Right lobe of liver (tissue), 4 donors: ENCODE results near the gene FGF22.

Experiments used
- POLR2A ChIP-seq: fragments of 450-650 bp; IDR thresholded peaks from one replicate; pipeline ENCODE4 v1.6.1; 2017; ENCODE audit warnings: antibody characterized with exemption, mild to moderate bottlenecking
- TF ChIP-seq, protein P1 (sequence below), 4 donors: fragments of 200-600 bp in 3 of 4; fragments of 450-650 bp in 1 of 4; IDR thresholded peaks; one replicate each; pipeline versions ENCODE4 v1.5.1 to v1.8.0; 2016 to 2022; ENCODE audit warnings: antibody characterized with exemption in 4 of 4, mild to moderate bottlenecking in 2 of 4
- donor health status: DM: no; HTN: no; CAD: no.
- donor health status: DM: no; HTN: no; CAD: no.
- donor health status: DM: no; HTN: yes; CAD: no.

DNA sequence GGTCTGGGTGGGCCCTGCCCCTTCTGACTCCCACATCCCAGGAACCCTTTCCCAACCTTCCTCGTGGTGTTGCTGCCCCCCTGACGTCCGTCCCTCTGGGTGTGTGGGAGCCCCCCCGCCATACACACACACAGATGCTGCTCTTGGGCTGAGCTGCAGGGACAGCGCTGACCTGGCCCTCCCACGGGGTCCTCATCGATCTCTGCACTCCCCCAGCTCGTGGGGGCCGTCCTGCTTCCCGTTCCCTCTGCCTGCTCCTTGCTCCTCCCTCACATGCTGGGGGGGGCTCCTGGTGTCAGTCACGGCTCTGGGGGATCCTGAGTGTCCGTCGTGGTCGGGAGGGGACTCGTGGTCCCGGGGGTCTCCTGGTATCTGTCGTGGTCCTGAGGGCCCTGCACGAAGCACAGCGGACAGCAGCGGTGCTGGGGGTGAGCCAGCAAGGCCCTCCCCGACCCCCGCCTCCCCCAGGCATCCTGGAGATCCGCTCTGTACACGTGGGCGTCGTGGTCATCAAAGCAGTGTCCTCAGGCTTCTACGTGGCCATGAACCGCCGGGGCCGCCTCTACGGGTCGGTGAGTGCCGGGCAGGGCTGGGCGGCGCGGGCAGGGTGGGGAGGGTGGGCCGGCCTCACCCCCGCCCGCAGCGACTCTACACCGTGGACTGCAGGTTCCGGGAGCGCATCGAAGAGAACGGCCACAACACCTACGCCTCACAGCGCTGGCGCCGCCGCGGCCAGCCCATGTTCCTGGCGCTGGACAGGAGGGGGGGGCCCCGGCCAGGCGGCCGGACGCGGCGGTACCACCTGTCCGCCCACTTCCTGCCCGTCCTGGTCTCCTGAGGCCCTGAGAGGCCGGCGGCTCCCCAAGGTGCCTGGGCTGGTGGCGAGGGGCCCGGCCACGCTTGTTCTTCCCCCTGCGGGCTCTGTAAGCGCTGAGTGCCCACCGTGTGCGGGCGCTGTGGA is 3.4 kb downstream of the FGF22 start:
- TF ChIP-seq POLR2A: no peak
- TF ChIP-seq, protein P1, sequence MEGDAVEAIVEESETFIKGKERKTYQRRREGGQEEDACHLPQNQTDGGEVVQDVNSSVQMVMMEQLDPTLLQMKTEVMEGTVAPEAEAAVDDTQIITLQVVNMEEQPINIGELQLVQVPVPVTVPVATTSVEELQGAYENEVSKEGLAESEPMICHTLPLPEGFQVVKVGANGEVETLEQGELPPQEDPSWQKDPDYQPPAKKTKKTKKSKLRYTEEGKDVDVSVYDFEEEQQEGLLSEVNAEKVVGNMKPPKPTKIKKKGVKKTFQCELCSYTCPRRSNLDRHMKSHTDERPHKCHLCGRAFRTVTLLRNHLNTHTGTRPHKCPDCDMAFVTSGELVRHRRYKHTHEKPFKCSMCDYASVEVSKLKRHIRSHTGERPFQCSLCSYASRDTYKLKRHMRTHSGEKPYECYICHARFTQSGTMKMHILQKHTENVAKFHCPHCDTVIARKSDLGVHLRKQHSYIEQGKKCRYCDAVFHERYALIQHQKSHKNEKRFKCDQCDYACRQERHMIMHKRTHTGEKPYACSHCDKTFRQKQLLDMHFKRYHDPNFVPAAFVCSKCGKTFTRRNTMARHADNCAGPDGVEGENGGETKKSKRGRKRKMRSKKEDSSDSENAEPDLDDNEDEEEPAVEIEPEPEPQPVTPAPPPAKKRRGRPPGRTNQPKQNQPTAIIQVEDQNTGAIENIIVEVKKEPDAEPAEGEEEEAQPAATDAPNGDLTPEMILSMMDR (IDR thresholded peaks at IDR 0.05): no peak
